DOHH2 (cell line): Measurements from ENCODE around the gene PLA2G3.

Experiments
- CTCF ChIP-seq: fragments of 200-600 bp; sonication (generic); IDR thresholded peaks from one replicate; pipeline ENCODE4 v1.5.1; 2014; ENCODE audit warnings: antibody characterized with exemption, mild to moderate bottlenecking, low read depth, low read length; ENCODE audit not compliant: poor library complexity, severe bottlenecking
- EZH2phosphoT487 ChIP-seq: fragments of 200-600 bp; sonication (generic); IDR thresholded peaks from 2 replicates; pipeline ENCODE4 v1.6.1; 2017; ENCODE audit warnings: borderline replicate concordance, mild to moderate bottlenecking, antibody characterized with exemption, low read length, moderate library complexity, mixed read lengths

DNA sequence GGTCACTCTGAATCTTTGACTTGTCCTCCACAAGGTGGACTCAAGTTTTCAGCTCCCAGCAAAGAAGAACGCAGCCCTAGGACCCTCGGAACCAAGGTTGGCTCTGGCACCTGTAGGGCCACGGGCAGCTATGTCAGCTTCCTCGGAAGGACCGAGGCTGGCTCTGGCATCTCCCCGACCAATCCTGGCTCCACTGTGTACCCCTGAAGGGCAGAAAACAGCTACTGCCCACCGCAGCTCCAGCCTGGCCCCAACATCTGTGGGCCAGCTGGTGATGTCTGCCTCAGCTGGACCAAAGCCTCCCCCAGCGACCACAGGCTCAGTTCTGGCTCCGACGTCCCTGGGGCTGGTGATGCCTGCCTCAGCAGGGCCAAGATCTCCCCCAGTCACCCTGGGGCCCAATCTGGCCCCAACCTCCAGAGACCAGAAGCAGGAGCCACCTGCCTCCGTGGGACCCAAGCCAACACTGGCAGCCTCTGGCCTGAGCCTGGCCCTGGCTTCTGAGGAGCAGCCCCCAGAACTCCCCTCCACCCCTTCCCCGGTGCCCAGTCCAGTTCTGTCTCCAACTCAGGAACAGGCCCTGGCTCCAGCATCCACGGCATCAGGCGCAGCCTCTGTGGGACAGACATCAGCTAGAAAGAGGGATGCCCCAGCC lies 15.4 kb downstream of the PLA2G3 start:
- TF ChIP-seq CTCF (no peak), EZH2phosphoT487 (no peak)
